GM21447 (cell line): Measurements from ENCODE around the gene ATRN.
"Not testable (repeated sequence)": the region's sequence is repeated elsewhere in the genome, so short reads cannot be mapped to it uniquely, and the experiment has no call there.

Experiments
- ATAC-seq: cut with Tn5 transposase; IDR thresholded peaks from one replicate; pipeline ENCODE4 v1.9.1; 2021; ENCODE audit not compliant: unreplicated experiment

ATRN gene

DNA sequence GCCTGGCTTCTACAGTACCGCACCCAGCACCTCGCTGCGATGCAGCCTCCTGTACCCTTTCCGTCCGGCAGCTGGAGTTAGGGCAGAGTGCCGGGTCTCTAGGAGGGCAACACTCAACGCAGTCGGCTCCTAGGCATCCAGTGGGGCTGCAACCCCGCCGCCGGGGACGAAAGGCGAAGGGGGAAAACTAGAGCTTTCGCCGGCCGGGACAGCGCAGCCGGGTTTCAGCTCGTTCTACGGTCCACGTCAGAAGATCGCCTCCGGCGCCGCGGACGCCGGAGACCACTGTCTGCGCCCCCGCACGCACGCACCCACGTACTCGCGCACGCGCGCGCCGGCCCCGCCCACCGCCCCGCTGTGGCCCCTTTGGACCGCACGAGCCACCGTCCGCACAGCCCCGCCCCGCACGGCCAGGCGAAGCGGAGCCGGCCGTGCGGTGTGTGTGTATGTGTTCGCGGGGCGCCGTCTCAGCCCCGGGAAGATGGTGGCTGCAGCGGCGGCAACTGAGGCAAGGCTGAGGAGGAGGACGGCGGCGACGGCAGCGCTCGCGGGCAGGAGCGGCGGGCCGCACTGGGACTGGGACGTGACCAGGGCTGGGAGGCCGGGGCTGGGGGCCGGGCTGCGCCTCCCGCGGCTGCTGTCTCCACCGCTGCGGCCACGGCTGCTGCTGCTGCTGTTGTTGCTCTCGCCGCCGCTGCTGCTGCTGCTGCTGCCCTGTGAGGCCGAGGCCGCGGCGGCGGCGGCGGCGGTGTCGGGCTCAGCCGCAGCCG is at the start of gene ATRN:
TSS of gene ATRN (plus strand) at position 392 of the 770 bp plus-strand sequence. CDS start at position 482, 90 bp downstream.
- ATAC-seq: peak; percentile 70

DNA sequence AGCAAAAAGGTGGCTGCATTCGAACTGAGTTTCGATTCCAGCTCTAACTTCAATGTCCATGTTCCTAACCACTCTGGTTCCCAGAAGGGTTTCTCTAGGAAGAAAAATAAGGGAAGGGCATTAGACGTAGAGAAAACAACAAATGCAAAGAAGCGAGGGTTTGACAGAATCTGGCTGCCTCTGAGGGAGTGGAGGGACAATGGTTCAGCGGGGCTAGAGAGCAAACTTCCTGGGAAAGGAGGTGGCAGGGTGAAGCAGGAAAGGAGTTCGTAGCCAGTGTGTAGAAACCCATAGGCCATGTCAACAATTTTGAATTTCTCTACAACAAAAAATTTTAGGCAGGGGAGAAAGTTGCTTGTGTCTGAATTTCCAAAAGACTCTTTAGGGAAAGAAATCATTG is 48.8 kb upstream of the ATRN start:
- no peak for ATAC-seq

DNA sequence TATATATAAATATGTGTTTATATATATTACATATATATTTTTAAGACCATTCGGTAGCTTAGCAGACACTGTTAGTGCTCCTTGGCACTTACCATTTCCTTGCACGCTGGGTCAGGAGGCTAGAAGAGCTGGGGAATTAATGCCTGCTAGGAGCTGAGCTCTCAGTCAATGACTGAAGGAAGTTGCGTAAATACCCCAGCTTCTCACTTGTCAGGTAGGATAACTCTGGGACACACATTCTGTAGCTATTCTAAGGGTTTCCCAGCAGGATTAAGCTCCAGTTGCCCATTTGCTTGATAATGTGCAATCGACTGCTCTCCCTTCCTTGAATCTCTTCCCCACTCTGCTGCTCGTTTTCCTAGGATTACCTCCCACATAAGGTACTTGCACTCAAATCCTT is 47.7 kb upstream of the ATRN start:
- no peak for ATAC-seq

DNA sequence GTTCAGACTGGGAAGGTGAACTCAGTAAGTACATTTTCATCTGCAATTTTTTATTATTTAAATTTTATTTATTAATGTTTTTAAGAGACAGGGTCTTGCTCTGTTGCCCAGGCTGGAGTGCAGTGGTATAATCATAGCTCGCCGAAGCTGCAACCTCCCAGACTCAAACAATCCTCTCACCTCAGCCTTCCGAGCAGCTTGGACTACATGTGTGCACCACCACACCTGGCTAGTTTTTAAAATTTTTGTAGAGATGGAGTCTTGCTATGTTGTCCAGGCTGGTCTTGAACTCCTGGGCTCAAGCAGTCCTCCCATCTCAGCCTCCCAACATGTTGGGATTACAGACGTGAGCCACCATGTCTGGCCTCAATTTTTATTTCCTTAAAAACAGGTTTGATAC is 44.1 kb upstream of the ATRN start:
- ATAC-seq: not testable (repeated sequence)

DNA sequence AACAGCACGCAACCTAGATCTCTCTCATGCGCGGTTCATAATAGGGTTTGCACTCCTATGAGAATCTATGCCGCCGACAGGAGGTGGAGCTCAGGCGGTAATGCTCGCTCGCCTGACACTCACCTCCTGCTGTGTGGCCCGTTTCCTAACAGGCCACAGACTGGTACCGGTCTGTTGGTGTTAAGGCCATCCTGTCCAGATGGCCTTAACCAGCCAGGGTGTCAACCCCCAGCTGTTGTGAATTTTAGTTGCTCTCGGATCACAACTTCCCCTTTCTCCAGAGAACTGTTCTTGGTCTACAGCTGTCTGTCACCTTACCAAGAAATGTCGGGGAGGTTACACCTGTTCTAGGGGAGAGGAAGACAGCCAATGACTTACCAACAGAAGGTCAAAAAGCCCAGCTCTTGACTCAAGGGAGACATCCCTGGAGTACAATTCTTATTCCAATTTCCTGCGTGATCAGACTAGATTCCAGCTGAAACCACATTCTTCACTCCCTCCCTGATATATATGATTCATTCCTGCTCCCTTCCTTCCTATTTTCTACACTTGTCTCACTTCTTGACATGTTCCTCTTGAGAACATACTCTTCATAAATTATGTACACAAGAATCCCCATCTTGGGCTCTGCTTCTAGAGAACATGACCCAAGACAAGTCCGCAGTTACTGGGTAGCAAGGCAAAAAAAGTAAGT is 40.3 kb upstream of the ATRN start:
- peak; percentile 93 for ATAC-seq

DNA sequence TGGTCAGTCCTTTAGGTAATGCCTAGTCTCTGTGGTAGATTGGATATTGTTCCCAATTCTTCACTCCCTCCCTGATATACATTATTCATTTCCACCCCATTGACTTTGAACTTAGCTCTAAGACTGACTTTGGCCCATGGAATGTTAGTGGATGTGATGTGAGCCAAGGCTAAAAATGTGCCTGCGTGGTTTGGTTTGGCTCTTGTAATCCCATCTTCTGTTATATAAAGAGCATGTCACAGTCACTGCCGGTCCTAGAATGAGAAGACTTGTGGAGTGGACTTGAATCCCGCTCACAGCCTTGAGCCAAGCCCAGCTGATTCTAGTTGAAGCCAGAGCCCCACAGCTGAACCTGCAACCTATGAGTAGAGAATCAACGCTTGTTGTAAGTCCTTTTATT is 39.7 kb upstream of the ATRN start:
- ATAC-seq: no peak

DNA sequence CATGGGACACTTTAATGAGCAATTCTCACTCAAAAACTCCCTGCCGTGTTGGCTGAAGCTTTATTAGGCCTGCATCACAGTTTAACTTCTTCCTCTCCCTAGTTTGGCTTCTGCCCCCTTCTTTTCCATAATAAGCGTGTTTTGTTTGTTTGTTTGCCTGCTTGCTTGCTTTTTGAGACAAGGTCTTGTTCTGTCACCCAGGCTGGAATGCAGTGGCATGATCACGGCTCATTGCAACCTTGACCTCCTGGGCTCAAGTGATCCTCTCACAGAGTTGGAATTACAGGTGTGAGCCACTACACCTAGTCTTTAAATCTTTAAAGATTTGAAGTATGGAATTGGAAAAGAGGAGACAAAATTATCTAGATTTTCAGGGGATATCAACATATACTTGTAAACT is 38.0 kb upstream of the ATRN start:
- ATAC-seq: no peak

DNA sequence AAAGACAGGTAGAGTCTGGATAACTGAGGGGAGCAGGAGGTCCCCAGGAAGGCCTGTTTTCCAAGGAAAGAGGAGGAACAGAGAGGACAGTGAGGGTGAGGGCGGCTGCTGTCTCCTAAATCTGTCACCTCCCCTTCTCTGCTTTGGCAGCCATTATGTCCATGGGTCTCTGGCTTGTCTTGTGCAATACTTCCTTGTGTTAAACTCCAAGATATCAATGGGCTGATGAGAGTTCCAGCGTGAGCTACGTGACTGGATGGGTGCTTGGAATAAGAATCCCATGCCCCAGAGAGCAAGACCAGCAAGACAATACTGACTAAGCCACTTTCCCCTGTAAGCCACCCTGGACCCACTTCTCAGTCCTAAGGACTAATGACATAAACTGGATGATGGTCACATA is 37.1 kb upstream of the ATRN start:
- no peak for ATAC-seq

DNA sequence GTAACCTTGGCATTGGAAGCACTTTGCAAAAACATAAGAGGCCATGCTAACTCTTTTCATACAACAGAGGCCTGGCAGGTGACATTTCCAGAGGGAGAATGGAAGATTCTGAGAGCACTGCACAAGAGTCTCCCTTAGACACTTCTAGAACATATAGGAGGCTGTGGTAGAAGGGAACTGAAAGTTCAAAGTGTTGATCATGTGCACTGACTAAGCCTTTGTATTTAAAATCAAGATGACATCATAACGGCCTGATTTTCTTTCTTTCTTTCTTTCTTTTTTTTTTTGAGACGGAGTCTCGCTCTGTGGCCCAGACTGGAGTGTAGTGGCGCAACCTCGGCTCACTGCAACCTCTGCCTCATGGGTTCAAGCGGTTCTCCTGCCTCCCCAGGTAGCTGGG is 36.6 kb upstream of the ATRN start:
- ATAC-seq: no peak

DNA sequence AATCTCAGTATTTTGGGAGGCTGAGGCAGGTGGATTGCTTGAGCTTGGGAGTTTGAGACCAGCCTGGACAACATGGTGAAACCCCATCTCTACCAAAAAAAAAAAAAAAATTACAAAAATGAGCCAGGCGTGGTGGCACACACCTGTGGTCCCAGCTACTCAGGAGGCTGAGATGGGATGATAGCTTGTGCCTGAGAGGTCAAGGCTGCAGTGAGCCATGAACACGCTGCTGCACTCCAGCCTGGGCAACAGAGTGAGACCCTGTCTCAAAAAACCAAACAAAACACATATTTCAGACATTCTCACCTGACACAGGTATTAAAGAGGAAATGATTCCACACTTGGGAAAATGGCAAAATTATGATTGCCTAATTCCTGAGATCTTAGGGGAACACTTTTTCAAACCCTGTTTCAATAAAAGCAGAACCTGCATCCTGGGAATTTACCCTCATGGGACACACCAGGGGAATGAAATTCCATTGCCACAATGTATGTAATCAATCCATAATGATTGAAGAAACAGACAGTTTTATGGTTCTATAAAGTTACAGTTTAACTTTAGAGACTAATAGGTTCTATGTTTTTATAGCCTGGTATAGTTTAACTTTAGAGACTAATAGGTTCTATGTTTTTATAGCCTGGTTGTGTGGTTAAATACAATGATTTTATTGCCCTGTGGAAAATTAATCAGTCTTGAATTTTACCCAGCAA is 33.8 kb upstream of the ATRN start:
- ATAC-seq: no peak

DNA sequence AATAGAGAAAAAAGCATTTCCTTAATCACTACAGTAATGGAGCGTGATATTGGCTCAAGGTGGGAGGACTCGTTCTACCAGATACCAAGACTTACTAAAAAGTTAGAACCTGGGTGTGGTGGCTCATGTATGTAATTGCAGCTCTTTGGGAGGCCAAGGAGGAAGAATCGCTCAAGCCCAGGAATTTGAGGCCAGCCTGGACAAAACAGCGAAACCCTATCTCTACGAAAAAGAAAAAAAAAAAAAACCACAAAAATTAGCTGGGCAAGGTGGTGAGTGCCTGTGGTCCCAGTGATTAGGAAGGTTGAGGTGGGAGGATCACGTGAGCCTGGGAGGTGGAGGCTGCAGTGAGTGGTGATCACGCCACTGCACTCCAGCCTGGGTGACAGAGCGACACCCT is 24.0 kb upstream of the ATRN start:
- ATAC-seq: no peak

DNA sequence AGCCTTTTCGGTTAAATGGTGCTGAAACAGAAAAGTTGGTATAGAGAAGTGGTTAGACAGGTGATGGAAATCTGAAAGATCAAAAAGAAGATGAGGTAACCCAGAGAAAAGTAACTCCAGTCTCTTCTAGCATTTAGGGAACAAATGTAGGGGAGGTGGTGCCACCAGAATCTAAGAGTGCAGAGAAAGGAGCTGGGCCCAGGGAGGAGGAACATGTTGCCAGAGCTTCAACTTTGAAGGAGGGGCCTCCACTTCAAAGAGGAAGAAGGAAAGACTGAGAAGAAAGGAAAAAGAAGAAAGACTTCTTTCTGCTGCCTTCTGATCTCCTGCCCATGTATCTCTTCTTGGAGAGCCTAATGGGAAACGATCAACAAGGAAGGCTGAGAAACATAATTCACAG is 23.5 kb upstream of the ATRN start:
- ATAC-seq: no peak

DNA sequence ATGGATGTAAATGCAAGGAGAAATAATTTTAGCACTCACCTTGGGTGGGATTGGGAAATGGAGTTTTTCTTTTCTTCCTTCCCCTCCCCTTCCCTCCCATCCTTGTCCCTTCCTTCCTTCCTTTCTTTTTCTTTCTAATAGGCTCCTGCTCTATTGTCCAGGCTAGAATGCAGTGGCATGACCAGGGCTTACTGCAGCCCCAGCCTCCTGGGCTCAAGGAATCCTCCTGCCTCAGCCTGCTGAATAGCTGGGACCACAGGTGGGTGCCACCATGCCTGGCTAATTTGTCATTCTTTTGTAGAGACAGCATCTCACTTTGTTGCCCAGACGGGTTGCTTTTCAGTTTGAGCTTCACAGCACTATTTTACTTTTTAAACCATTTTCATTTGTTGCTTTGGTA is 21.5 kb upstream of the ATRN start:
- ATAC-seq: no peak

DNA sequence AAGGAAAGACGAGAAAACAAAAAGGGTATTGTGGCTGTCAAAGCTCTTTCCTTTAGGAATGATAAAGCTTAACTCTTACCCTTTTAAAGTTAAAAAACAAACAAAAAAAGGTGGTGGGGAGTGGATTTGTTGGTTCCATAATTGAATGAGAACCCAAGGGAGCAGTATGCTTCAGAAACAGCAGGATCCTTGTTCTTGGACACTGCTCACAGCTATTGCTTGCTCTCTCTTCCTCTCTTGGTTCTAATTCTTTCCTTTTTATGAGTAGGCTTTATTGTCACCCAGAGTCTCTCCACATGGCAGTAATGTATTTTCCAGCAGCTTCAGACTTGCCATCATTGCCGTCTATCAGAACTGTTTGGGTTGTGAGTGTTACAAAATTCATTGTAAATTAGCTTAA is 18.7 kb upstream of the ATRN start:
- no peak for ATAC-seq

DNA sequence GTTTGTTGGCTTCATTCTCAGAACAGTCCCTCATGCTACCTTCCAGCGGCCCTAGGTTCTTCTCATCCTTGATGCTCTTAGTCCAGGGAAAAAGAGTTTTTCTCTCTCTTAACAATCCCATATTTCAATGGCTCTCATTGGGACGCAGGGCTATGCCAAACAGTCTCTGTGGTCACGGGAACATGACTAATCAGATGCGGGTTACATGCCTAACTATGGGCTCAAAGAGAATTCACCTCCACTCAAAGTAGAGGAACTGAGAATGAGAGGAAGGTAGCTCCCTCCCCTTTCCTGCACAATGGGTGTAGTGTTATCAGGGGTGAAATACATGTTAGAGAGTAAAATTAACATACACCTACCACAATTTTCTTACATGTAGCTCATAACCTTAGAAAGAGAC is 18.1 kb upstream of the ATRN start:
- no peak for ATAC-seq

DNA sequence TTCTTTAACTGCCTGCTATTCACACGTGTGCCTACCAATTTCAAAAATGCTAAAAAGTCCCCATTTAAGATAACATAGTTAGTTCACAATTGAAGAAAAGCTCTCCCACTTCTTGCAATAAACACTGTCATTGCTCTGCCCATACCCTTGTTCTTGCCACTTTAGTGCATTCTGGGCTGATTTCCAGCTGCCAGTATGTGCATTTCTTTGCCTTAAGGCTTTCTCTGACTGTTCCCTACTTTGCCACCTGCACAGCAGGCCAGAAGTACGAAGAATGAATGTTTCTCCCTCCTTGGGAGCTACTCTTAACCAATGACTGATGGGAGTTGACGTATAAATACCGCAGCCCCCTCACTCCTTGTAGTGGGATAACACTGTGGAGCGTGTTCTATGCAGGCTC is 16.0 kb upstream of the ATRN start:
- no peak for ATAC-seq

DNA sequence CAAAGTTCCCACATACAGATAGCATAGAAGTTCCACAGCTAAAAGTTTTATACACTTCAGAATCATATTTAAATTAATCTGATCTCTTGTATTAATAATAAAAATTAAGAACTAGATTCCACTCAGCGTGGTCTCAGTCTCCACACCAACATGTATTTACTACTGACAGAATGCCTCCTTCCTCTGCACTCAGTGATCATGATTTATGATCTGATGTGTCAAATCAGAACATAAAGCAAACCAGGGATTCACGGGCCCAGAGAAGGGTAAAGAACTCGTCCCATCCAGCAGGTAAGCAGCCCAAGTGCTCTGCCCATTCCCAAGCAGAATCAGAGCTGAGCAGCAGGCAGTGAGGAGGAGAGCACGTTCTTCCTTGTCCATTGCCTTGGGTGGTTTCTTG is 14.2 kb upstream of the ATRN start:
- ATAC-seq: no peak

DNA sequence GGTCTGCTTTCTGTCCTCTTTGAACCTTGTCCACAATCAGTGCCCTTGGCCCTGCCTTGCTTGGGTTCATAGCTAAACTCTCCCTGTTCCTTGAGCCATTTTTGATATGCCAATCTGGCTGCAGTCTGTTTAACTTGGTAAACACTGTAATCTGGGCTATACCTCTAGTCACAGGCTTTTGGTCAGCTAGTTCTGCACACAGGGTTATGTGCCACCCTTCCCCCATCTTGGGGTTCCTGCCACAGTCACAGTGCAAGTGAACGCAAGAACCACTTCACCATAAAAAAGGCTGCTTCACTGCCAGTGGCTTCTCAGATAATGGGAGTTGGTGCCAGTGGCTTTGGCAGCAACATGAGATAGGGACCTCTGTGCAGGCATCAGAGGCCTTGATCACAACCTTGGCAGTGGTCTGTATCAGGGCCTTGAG is 10.9 kb upstream of the ATRN start:
- no peak for ATAC-seq

DNA sequence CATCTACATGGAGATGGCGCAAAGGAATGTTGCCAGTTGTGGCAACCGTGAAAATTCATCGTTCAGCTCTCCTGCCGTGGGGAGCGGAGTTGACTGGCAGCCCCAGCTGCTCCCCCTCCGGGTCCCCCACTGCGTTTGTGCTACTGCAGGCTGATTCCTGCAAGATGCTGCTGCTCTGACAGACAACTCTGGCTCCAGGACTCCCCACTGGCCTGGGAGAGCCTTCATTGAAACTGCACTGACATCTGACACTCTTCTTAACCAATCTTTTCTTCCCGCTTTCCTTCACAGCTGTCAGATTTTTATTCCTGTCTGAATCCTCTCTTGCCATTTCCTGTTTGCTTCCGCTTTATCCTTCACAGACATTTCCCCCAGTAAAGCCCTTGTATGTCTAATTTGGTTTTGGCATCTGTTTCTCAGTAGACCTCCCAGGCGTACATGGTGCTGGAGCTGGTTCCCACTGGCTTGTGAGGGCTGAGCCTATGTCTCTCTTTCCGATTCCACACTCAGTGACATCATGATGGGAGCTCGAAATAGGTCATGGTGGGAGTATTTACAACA is 9.5 kb upstream of the ATRN start:
- no peak for ATAC-seq

DNA sequence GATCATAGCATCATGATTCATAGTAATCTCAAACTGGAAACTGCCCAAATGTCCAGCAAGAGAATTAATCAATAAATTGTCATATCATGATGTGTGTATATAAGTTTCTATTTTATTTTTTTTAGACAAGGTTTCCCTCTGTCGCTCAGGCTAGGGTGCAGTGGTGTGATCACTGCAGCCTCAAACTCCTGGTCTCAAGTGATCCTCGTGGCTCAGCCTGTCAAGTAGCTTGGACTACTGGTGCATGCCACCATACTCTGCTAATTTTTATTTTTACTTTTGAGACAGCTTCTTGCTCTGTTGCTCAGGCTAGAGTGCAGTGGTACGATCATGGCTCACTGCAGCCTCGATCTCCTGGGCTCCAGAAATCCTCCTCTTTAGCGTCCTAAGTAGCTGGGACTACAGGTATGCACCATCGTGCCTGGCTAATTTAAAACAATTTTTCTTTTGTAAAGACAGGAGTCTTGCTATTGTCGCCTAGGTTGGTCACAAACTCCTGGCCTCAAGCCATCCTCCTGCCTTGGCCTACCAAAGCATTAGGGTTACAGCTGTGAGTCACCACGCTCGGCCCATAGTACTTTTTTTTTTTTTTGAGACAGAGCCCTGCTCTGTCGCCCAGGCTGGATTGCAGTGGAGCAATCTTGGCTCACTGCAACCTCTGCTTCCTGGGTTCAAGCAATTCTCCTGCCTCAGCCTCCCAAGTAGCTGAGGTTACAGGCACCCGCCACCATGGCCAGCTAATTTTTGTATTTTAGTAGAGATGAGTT is 8.7 kb upstream of the ATRN start:
- ATAC-seq: no peak

DNA sequence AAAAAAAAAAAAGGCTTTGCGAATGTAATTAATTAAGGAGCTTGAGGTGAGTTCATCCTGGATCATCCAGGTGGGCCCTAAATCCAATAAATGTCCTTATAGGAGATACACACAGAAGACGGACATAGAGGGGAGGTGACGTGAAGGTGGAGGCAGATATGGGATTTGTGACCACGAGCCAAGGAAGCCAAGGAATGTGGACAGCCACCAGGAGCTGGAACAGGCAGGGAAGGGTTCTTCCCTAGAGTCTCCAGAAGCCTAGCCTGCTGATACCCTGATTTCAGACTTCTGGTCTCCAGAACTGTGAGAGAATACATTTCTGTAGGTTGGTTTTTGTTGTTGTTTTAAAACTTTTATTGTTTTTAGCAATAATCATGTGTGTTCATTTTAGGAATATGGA is 6.7 kb upstream of the ATRN start:
- no peak for ATAC-seq
